ENCODE measurements around the gene RPS16. TPM values are rescaled to one million over a fixed set of nuclear protein-coding genes. Genes with fewer than 3 reads are reported as not detected.
A peak's percentile ranks its signal among the peaks of the same experiment; 100 is the strongest.

RPS16 gene
- total RNA-seq, 5 donors from 2014 or later (not counting 1 experiment from before 2014, with no cell fraction given), result 3,669 to 4,521 (median 4,268) TPM

DNA sequence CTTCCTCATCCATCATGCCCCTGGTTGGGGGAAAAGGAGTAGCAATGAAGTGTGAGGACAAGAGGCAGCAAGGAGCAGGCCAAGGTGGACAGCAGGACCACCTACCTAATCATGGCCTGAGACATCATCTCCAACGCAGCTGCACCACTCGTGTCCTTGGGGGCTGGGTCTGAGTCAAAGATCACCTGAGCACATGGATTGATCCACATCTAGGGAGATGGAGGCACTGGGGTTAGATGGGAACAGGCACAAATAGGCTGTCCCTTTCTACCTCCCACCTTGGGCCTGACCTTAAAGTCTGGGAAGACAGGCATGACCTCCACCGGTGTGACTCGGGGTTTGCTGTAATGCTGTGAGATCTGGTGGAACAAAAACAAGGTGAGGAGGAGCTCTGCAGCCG is 47.1 kb downstream of the RPS16 start:
- WGBS (ENCODE audit: insufficient coverage), result 100% methylated on average over 2 of the region's 5 CpGs
- Histone ChIP-seq H3K4me1 (ENCODE audit: control insufficient read depth in 1 of 2, extremely low read depth in 1 of 2, insufficient read depth in 2 of 2, low read length in 2 of 2) (peaks cover 7 to 32% of the 10 kb centered on the region in 2 experiments), H3K27me3 (replicated peaks in 1 of 2; ENCODE audit: control insufficient read depth in 2 of 2, extremely low read depth in 1 of 2, insufficient read depth in 2 of 2, low read length in 1 of 2) (no peaks in the 10 kb centered on the region), H3K36me3 (ENCODE audit: control insufficient read depth in 2 of 2, extremely low read depth in 1 of 2, insufficient read depth in 1 of 2, low read length in 1 of 2) (peaks cover 17 to 66% of the 10 kb centered on the region in 2 donors), H3K9me3 (no peaks in the 10 kb centered on the region), H3K4me3 (ENCODE audit: control insufficient read depth in 1 of 2, extremely low read depth in 1 of 2, low read length in 1 of 2) (no peak overlapping the region), H3K27ac (ENCODE audit: low read length) (no peak overlapping the region)
- peak overlapping the region; percentile 49 to 69 for H3K27ac Mint-ChIP-seq
- DNase-seq (no peak), ATAC-seq (replicated peaks in 1 of 4) (no peak)
- H3K27me3 Mint-ChIP-seq, result no peaks in the 10 kb centered on the region
- H3K4me3 Mint-ChIP-seq, result peak overlapping the region in 1 of 3 donors; percentile 58
- ChIA-PET POLR2A (no interaction called here), CTCF (no interaction called here)
- no peaks in the 10 kb centered on the region for H3K9me3 Mint-ChIP-seq
- peaks cover 29 to 43% (median 43%) of the 10 kb centered on the region in 3 donors for H3K4me1 Mint-ChIP-seq
- peaks cover 35% of the 10 kb centered on the region for H3K36me3 Mint-ChIP-seq

DNA sequence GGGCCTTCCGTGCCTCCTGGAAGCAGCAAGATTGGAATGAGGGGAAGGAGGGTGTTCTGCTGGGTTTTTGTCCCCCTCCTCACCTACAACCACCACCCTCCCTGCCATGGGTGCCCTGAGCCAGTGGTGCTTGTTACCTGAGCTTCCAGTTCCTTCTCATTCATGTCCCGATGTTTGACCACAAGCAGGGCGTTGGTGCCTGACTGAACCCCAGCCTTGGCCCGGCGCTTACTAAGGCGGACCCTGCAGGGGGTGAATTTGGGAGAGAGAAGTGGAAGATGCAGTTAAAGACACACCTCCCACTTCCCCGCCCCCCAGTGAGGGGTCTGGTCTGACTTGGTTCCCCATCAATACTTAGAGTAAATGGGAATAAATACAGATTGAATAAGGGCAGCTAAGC is 49.2 kb downstream of the RPS16 start:
- H3K27me3 ChIP-seq (replicated peaks in 1 of 2; ENCODE audit: control insufficient read depth in 2 of 2, extremely low read depth in 1 of 2, insufficient read depth in 2 of 2, low read length in 1 of 2), result no peaks in the 10 kb centered on the region
- H3K27ac ChIP-seq (ENCODE audit: low read length), result no peak overlapping the region
- peaks cover 17 to 74% of the 10 kb centered on the region in 2 donors for H3K36me3 ChIP-seq (ENCODE audit: control insufficient read depth in 2 of 2, extremely low read depth in 1 of 2, insufficient read depth in 1 of 2, low read length in 1 of 2)
- no peaks in the 10 kb centered on the region for H3K27me3 Mint-ChIP-seq
- H3K36me3 Mint-ChIP-seq, result peaks cover 41% of the 10 kb centered on the region
- H3K4me3 Mint-ChIP-seq, result no peak overlapping the region
- ATAC-seq (replicated peaks in 1 of 4), result no peak
- ChIA-PET CTCF (no interaction called here), POLR2A (interaction anchor here in 1 of 2 donors (0.5 kb wide), 1 partner anchor 23 kb away, joined by 5 read pairs; no protein-coding TSS in a partner anchor)
- WGBS (ENCODE audit: insufficient coverage), result no CpG with 5 or more reads among the region's 7 CpGs
- H3K9me3 Mint-ChIP-seq, result no peaks in the 10 kb centered on the region
- peak overlapping the region in 1 of 2 donors; percentile 57 for H3K27ac Mint-ChIP-seq
- H3K9me3 ChIP-seq, result no peaks in the 10 kb centered on the region
- H3K4me1 ChIP-seq (ENCODE audit: control insufficient read depth in 1 of 2, extremely low read depth in 1 of 2, insufficient read depth in 2 of 2, low read length in 2 of 2), result peaks cover 4 to 16% of the 10 kb centered on the region in 2 experiments
- DNase-seq, result no peak
- H3K4me1 Mint-ChIP-seq, result peaks cover 16 to 30% (median 27%) of the 10 kb centered on the region in 3 donors
- H3K4me3 ChIP-seq (ENCODE audit: control insufficient read depth in 1 of 2, extremely low read depth in 1 of 2, low read length in 1 of 2), result no peak overlapping the region

DNA sequence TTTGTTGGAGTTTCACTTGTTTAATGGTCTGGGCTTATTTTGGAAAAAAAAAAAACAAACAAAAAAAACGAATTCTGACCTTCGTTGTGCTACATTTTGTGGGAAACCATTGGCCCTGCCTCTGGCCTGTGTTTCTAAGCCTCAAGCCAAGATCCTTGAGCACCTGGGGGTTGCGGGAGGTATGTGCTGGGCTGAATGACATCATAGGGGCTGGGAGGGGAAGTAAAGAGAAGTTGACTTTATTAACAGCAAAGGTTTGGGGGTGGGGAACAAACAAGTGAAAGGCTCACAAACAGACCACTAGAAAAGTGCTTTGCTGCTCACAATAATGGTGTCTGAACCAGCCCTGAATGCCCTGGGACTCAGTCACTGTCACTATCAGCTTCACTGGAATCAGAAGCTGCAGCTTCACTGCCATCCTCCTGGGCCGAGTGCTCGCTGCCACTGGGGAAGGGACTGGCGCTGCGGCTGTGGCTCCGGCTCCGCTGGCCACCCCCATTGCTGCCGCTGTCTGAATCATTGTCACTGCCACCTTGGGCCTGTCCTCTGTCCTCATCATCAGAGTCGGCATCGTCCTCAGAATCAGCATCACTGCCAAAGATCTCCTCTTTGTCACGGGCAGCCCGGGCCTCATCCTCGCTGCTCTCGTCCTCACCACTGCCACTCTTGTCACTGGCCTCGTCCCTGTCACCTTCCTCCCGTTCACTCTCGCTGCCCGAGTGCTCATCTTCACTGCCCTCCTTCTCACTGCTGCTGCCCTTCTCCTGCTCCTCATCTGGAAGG is 49.9 kb downstream of the RPS16 start:
- H3K27ac Mint-ChIP-seq, result no peak overlapping the region
- Histone ChIP-seq H3K4me3 (ENCODE audit: control insufficient read depth in 1 of 2, extremely low read depth in 1 of 2, low read length in 1 of 2) (no peak overlapping the region), H3K9me3 (no peaks in the 10 kb centered on the region), H3K27me3 (replicated peaks in 1 of 2; ENCODE audit: control insufficient read depth in 2 of 2, extremely low read depth in 1 of 2, insufficient read depth in 2 of 2, low read length in 1 of 2) (no peaks in the 10 kb centered on the region), H3K36me3 (ENCODE audit: control insufficient read depth in 2 of 2, extremely low read depth in 1 of 2, insufficient read depth in 1 of 2, low read length in 1 of 2) (peaks cover 21 to 81% of the 10 kb centered on the region in 2 donors), H3K27ac (ENCODE audit: low read length) (no peak overlapping the region), H3K4me1 (ENCODE audit: control insufficient read depth in 1 of 2, extremely low read depth in 1 of 2, insufficient read depth in 2 of 2, low read length in 2 of 2) (peaks cover 4 to 15% of the 10 kb centered on the region in 2 experiments)
- peaks cover 45% of the 10 kb centered on the region for H3K36me3 Mint-ChIP-seq
- no peak overlapping the region for H3K4me3 Mint-ChIP-seq
- ATAC-seq (replicated peaks in 1 of 4), result no peak
- H3K9me3 Mint-ChIP-seq, result no peaks in the 10 kb centered on the region
- WGBS (ENCODE audit: insufficient coverage), result 96% methylated on average over 14 of the region's 20 CpGs
- ChIA-PET CTCF (no interaction called here), POLR2A (interaction anchor here in 1 of 2 donors (0.5 kb wide), 1 partner anchor 23 kb away, joined by 5 read pairs; no protein-coding TSS in a partner anchor)
- H3K4me1 Mint-ChIP-seq, result peaks cover 9 to 23% (median 22%) of the 10 kb centered on the region in 3 donors
- no peaks in the 10 kb centered on the region for H3K27me3 Mint-ChIP-seq
- no peak for DNase-seq

DNA sequence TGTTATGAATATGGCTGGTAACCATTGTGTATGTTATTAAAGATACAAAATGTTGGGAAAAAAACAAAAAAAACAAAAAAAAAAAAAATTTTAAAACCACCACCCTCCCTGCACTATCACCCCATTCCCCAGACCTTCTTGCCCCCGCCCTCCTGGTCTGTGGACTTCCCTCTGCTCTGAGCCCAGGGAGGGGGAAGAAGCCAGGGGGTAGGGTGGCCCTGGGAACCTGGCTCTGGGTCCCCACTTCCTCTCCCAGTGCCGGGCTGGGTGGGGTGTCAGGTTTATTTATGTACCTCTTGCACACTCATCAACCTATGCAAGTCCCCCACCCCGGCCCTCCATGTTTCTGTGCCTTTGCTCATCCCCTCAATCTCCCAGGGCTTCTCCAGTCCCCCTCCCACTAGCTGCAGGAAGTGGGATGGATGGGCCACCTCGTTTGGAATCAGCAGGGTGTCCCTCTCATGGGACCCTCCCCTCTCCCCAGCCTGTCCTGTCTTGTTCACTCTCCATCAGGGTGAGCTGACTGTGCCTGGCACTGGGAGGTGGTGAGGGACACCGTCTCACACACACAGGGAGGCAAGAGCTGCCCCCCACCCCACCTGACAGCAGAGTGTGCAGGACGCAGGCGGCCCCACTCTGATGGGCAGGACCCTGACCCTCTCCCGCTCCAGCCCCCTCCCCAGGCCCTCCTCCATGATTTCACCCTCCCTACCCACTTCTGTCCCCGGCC is 50.7 kb downstream of the RPS16 start:
- peak overlapping the region in 1 of 2 donors; percentile 27 for H3K27ac Mint-ChIP-seq
- POLR2A ChIA-PET, result no interaction called here
- peaks cover 46% of the 10 kb centered on the region for H3K36me3 Mint-ChIP-seq
- H3K4me3 Mint-ChIP-seq, result no peak overlapping the region
- H3K36me3 ChIP-seq (ENCODE audit: control insufficient read depth in 2 of 2, extremely low read depth in 1 of 2, insufficient read depth in 1 of 2, low read length in 1 of 2), result peaks cover 23 to 89% of the 10 kb centered on the region in 2 donors
- no peaks in the 10 kb centered on the region for H3K27me3 Mint-ChIP-seq
- H3K9me3 ChIP-seq, result no peaks in the 10 kb centered on the region
- no peak overlapping the region for H3K4me3 ChIP-seq (ENCODE audit: control insufficient read depth in 1 of 2, extremely low read depth in 1 of 2, low read length in 1 of 2)
- 93% methylated on average over 2 of the region's 9 CpGs for WGBS (ENCODE audit: insufficient coverage)
- DNase-seq (no peak), ATAC-seq (replicated peaks in 1 of 4) (peak in 1 of 4 experiments; percentile 17)
- CTCF ChIA-PET, result no interaction called here
- peaks cover 0 to 9% of the 10 kb centered on the region in 2 experiments for H3K4me1 ChIP-seq (ENCODE audit: control insufficient read depth in 1 of 2, extremely low read depth in 1 of 2, insufficient read depth in 2 of 2, low read length in 2 of 2)
- no peak overlapping the region for H3K27ac ChIP-seq (ENCODE audit: low read length)
- H3K9me3 Mint-ChIP-seq, result no peaks in the 10 kb centered on the region
- H3K4me1 Mint-ChIP-seq, result peaks cover 4 to 18% (median 17%) of the 10 kb centered on the region in 3 donors
- no peaks in the 10 kb centered on the region for H3K27me3 ChIP-seq (replicated peaks in 1 of 2; ENCODE audit: control insufficient read depth in 2 of 2, extremely low read depth in 1 of 2, insufficient read depth in 2 of 2, low read length in 1 of 2)

Other genes starting within 250 kb of the RPS16 start
- under 1 TPM in 3 of 5 donors, not detected in 2; 0.23 to 0.46 (median 0.41) TPM for gene NCCRP1, start 239.0 kb downstream of the RPS16 start, total RNA-seq
- gene SYCN, start 231.7 kb downstream of the RPS16 start, total RNA-seq, result 1 to 10 TPM in 2 of 5 donors, under 1 TPM in 1, not detected in 2; 0.82 to 1.7 (median 1.1) TPM
- not detected for gene IFNL3, start 190.9 kb downstream of the RPS16 start, total RNA-seq
- not detected for gene IFNL4, start 187.1 kb downstream of the RPS16 start, total RNA-seq
- not detected for gene IFNL2, start 167.6 kb downstream of the RPS16 start, total RNA-seq
- gene IFNL1, start 139.5 kb downstream of the RPS16 start, total RNA-seq, result under 1 TPM in 1 of 5 donors, not detected in 4; 0.49 TPM
- 10 to 100 TPM in 2 of 5 donors, 1 to 10 TPM in 3; 3.5 to 10.9 (median 8.7) TPM for gene LRFN1, start 115.1 kb downstream of the RPS16 start, total RNA-seq
- gene GMFG, start 99.9 kb downstream of the RPS16 start, total RNA-seq, result 100 to 1,000 TPM; 337 to 427 (median 397) TPM
- gene SAMD4B, start 93.5 kb downstream of the RPS16 start, total RNA-seq, result 10 to 100 TPM; 59.4 to 72.3 (median 62.0) TPM
- 10 to 100 TPM; 43.0 to 96.1 (median 45.9) TPM for gene PAF1, start 44.8 kb downstream of the RPS16 start, total RNA-seq
- gene MED29, start 44.6 kb downstream of the RPS16 start, total RNA-seq, result 10 to 100 TPM; 42.0 to 48.7 (median 47.0) TPM
- 1,000 to 10,000 TPM in 1 of 5 donors, 100 to 1,000 TPM in 4; 208 to 1,013 (median 233) TPM for gene ZFP36, start 29.1 kb downstream of the RPS16 start, total RNA-seq
- 10 to 100 TPM; 25.2 to 88.1 (median 36.7) TPM for gene PLEKHG2, start 23.3 kb downstream of the RPS16 start, total RNA-seq
- gene SUPT5H, start 9.6 kb upstream of the RPS16 start, total RNA-seq, result 100 to 1,000 TPM; 180 to 301 (median 194) TPM
- gene TIMM50, start 44.9 kb upstream of the RPS16 start, total RNA-seq, result 10 to 100 TPM; 50.5 to 53.7 (median 53.0) TPM
- under 1 TPM in 2 of 5 donors, not detected in 3; 0.16 to 0.20 TPM for gene DLL3, start 63.0 kb upstream of the RPS16 start, total RNA-seq
- gene SELENOV, start 79.2 kb upstream of the RPS16 start, total RNA-seq, result not detected
- 1 to 10 TPM; 4.1 to 6.3 (median 5.8) TPM for gene EID2B, start 96.9 kb upstream of the RPS16 start, total RNA-seq
- gene EID2, start 104.2 kb upstream of the RPS16 start, total RNA-seq, result 10 to 100 TPM; 14.4 to 21.9 (median 19.8) TPM
- not detected for gene LGALS13, start 166.6 kb upstream of the RPS16 start, total RNA-seq
- not detected for gene LGALS16, start 220.0 kb upstream of the RPS16 start, total RNA-seq